Spinal cord (tissue), 10 donors: Measurements from ENCODE around the gene LIME1. TPM values are rescaled to one million over a fixed set of nuclear protein-coding genes. Genes with fewer than 3 reads are reported as not detected.
A peak's percentile ranks its signal among the peaks of the same experiment; 100 is the strongest.

Experiments used
- DNase-seq, 6 donors: peaks; one replicate each; pipeline versions ENCODE4 v3.0.0 to v3.0.0-alpha.2; 2013 to 2015; ENCODE audit warnings: low spot score in 6 of 6, low read depth in 4 of 6
- H3K27ac ChIP-seq: one replicate; pipeline ENCODE4 v1.5.1; 2013; ENCODE audit warnings: low read depth, low read length, control low read depth
- H3K27me3 ChIP-seq: one replicate; pipeline ENCODE4 v1.6.1; 2013; ENCODE audit warnings: low read length; ENCODE audit not compliant: control insufficient read depth, insufficient read depth
- H3K36me3 ChIP-seq: one replicate; pipeline ENCODE4 v1.6.1; 2013; ENCODE audit warnings: low read length; ENCODE audit not compliant: control insufficient read depth, insufficient read depth
- H3K4me1 ChIP-seq: one replicate; pipeline ENCODE4 v1.6.1; 2013; ENCODE audit warnings: low read length; ENCODE audit not compliant: control insufficient read depth, insufficient read depth
- H3K4me3 ChIP-seq: one replicate; pipeline ENCODE4 v1.5.1; 2013; ENCODE audit warnings: low read depth, low read length, control low read depth
- H3K9me3 ChIP-seq: one replicate; pipeline ENCODE4 v1.6.1; 2013; ENCODE audit warnings: low read length; ENCODE audit not compliant: control insufficient read depth, insufficient read depth
- WGBS: methylation state at CpG from one replicate; pipeline ENCODE4 v1.1.5; 2013; ENCODE audit warnings: missing lambda C conversion rate; ENCODE audit not compliant: insufficient coverage; 5-methylcytosine and 5-hydroxymethylcytosine counted together
- polyA plus RNA-seq, 2 donors: library from polyadenylated mRNA; unstranded; fragments of 120-200 nt; gene quantifications; one replicate each; pipeline ENCODE4 v1.2.1, GENCODE V29; 2013; ENCODE audit not compliant: insufficient read length in 2 of 2
- small RNA-seq: library from RNA; depleted of rRNA; stranded (forward); fragments of <200 nt; gene quantifications from one replicate; pipeline ENCODE3, GENCODE V24; 2014; ENCODE audit warnings: low replicate concordance
- total RNA-seq, 2 donors: library from RNA; depleted of rRNA in 1 of 2; stranded (reverse); fragments of 120-200 nt in 1 of 2; fragments of >200 nt in 1 of 2; gene quantifications; one replicate each; pipeline versions ENCODE4 v1.2.3 to v1.2.4, GENCODE V29; 2013 to 2014
- donor health status: healthy.

Gene LIME1
- total and polyA plus RNA-seq, 4 donors: 2.5 to 24.5 (median 14.7) TPM

DNA sequence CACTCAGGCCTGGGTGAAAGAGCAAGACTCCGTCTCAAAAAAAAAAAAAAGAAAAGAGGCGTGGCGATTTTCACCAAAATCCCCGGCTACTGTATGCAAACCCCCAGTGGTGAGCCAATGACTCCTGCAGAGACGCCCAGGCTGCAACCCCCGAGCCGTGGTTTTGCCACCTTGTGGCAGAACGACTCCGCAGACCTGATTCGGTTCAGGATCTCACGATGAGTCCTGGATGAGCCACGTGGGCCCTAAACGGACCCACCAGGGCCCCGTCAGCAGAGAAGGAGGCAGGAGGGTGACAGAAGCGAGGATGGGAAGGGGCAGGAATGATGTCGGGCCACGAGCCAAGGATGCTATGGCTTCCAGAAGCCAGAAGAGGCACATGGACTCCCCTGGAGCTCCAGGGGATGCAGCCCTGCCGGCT is 45.6 kb downstream of the LIME1 start:
- no peaks in the 10 kb centered on the region for H3K9me3 ChIP-seq
- H3K36me3 ChIP-seq: peaks cover 7% of the 10 kb centered on the region
- no peak for DNase-seq
- 85% methylated on average over 17 of the region's 18 CpGs for WGBS
- H3K27ac ChIP-seq: no peak overlapping the region
- H3K27me3 ChIP-seq: no peaks in the 10 kb centered on the region
- peaks cover 23% of the 10 kb centered on the region for H3K4me1 ChIP-seq
- H3K4me3 ChIP-seq: no peak overlapping the region

DNA sequence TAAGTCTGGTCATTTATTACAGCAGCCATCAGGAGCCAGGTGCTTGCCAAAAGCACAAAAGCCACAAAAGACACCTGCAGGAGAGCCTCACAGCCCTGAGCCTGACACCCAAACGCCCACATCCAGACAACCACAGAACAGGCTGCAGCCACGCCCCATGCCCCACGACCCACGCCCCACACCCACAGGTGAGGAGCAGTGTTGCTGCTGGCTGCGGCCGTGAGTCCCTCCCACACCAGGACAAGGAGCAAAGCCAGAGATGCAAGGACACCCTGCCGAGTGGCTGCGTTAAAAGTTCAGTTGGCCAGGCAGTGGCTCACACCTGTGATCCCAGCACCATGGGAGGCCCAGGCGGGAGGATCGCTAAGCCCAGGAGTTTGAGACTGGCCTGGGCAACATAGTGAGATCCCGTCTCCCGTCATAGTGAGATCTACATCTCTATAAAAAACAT is 46.1 kb downstream of the LIME1 start:
- no peaks in the 10 kb centered on the region for H3K9me3 ChIP-seq
- no peak overlapping the region for H3K4me3 ChIP-seq
- peaks cover 26% of the 10 kb centered on the region for H3K4me1 ChIP-seq
- DNase-seq: no peak
- WGBS: 94% methylated on average over 10 of the region's 12 CpGs
- no peak overlapping the region for H3K27ac ChIP-seq
- H3K27me3 ChIP-seq: no peaks in the 10 kb centered on the region
- peaks cover 10% of the 10 kb centered on the region for H3K36me3 ChIP-seq

DNA sequence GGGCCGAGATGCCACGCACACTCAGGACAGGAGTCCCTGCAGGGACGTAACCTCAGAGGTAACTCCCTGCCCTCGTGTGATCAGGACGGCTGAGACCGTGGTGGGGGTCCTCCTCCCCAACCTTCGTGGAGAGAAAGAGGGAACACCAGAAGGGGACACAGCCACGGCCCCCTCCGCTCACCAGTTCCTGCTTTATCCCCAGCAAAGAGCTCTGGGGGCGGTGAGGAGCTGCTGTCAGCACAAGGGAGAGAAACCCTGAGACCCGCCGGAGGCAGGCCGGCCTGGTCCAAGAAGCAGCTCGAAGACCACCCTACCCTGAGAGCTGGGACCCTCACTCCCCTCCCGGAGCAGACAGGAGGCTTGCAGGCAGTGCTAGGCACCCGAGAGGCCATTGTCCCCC is 47.5 kb downstream of the LIME1 start:
- peaks cover 26% of the 10 kb centered on the region for H3K4me1 ChIP-seq
- DNase-seq: no peak
- H3K27me3 ChIP-seq: no peaks in the 10 kb centered on the region
- peaks cover 13% of the 10 kb centered on the region for H3K36me3 ChIP-seq
- no peaks in the 10 kb centered on the region for H3K9me3 ChIP-seq
- 87% methylated on average over 15 of the region's 16 CpGs for WGBS
- H3K27ac ChIP-seq: no peak overlapping the region
- no peak overlapping the region for H3K4me3 ChIP-seq

DNA sequence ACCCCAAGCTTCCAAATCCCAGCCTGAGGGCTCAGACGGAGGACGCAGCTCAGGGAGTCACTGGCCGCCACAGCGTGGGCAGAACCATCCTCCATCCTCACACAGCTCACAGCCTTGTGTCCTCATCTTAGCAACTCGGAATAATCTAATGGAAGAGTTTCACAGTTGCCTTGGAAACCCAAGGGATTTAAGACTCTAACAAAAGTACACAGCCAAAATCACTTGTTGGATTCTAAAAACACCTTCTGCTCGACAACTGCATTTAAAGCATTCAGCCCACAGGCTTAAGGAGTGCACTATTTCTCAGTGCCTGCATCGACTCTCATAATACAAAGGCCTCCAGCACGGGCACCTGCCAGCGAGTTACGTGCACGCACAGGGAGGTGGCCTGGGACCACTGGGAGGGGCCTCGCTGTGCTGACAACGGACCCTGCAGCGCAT is 49.2 kb downstream of the LIME1 start:
- Histone ChIP-seq H3K27me3 (no peaks in the 10 kb centered on the region), H3K4me1 (peaks cover 26% of the 10 kb centered on the region), H3K27ac (no peak overlapping the region), H3K36me3 (peaks cover 30% of the 10 kb centered on the region), H3K9me3 (no peaks in the 10 kb centered on the region), H3K4me3 (no peak overlapping the region)
- WGBS: 45% methylated on average over 11 of the region's 14 CpGs
- DNase-seq: peak in 2 of 6 donors; percentile 13 to 72

DNA sequence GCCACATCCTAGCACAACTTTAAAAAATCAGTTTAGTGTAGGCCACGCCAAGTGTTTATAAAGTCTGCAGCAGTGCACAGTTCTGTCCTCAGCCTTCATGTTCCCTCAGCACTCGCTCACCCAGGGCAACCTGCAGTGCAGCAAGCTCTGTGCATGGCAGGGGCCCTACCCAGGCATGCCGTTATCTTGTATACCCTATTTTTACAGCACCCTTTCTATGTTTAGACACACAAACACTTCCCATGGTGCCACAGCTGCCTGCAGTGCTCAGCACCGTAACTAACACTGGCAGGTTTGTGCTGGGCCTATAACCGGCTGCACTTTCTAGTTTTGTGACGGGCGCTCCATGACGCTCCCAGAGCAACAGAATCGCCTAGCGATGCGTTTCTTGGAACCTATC is 50.8 kb downstream of the LIME1 start:
- no peak overlapping the region for H3K4me3 ChIP-seq
- DNase-seq: peak in 1 of 6 donors; percentile 2
- no peaks in the 10 kb centered on the region for H3K27me3 ChIP-seq
- no peak overlapping the region for H3K27ac ChIP-seq
- WGBS: 76% methylated on average over 10 of the region's 11 CpGs
- peaks cover 26% of the 10 kb centered on the region for H3K4me1 ChIP-seq
- H3K36me3 ChIP-seq: peaks cover 32% of the 10 kb centered on the region
- no peaks in the 10 kb centered on the region for H3K9me3 ChIP-seq

DNA sequence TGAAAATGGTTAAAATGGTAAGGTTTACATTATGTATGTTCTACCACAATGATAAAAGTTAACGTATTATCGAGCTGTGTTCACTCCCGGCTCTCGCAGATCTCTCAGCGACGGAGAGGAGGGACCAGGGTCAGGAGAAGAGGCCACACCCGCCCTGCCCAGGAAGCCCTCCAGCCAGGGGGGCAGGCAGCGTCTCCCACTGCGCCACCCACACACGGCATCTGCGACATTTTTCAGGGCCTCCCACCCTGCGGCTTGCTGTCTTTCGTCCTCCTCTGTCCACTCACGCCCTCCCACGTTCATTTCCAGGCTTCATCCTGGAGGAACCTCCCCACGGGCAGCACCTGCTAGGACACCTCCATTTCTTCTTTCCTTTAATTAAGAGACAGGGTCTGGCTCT is 51.3 kb downstream of the LIME1 start:
- Histone ChIP-seq H3K36me3 (peaks cover 28% of the 10 kb centered on the region), H3K27me3 (no peaks in the 10 kb centered on the region), H3K4me1 (peaks cover 26% of the 10 kb centered on the region), H3K9me3 (no peaks in the 10 kb centered on the region), H3K27ac (no peak overlapping the region), H3K4me3 (no peak overlapping the region)
- 83% methylated on average over 16 of the region's 16 CpGs for WGBS
- DNase-seq: no peak

Small RNA genes within 50 kb of the gene (small RNA-seq; reads per million reads assigned to genes)
- gene LIME1 (not detected), gene TNFRSF6B (not detected)

Other genes starting within 250 kb of the LIME1 start
- gene EEF1A2, start 237.6 kb upstream of the LIME1 start, total RNA-seq: 100 to 1,000 TPM in 1 of 2 donors, 10 to 100 TPM in 1; 79.9 to 188 TPM
- gene EEF1A2, start 237.6 kb upstream of the LIME1 start, polyA plus RNA-seq: 100 to 1,000 TPM; 674 to 690 TPM
- 10 to 100 TPM; 19.9 to 74.0 TPM for gene PPDPF, start 215.9 kb upstream of the LIME1 start, total RNA-seq
- 100 to 1,000 TPM; 458 to 467 TPM for gene PPDPF, start 215.9 kb upstream of the LIME1 start, polyA plus RNA-seq
- gene PTK6, start 199.3 kb upstream of the LIME1 start, total RNA-seq: under 1 TPM in 1 of 2 donors, not detected in 1; 0.06 TPM
- gene PTK6, start 199.3 kb upstream of the LIME1 start, polyA plus RNA-seq: 1 to 10 TPM; 1.1 to 2.1 TPM
- gene SRMS, start 188.9 kb upstream of the LIME1 start, total RNA-seq: not detected
- under 1 TPM; 0.22 to 0.42 TPM for gene SRMS, start 188.9 kb upstream of the LIME1 start, polyA plus RNA-seq
- 1 to 10 TPM; 1.0 to 1.1 TPM for gene FNDC11, start 182.5 kb upstream of the LIME1 start, total RNA-seq
- under 1 TPM; 0.93 to 0.99 TPM for gene FNDC11, start 182.5 kb upstream of the LIME1 start, polyA plus RNA-seq
- 1 to 10 TPM; 7.2 to 9.9 TPM for gene HELZ2, start 162.4 kb upstream of the LIME1 start, total RNA-seq
- 1 to 10 TPM; 6.1 to 6.8 TPM for gene HELZ2, start 162.4 kb upstream of the LIME1 start, polyA plus RNA-seq
- gene GMEB2, start 109.6 kb upstream of the LIME1 start, total RNA-seq: 1 to 10 TPM; 5.9 to 9.3 TPM
- gene GMEB2, start 109.6 kb upstream of the LIME1 start, polyA plus RNA-seq: 10 to 100 TPM; 11.1 to 12.0 TPM
- 100 to 1,000 TPM; 137 to 142 TPM for gene STMN3, start 83.2 kb upstream of the LIME1 start, total RNA-seq
- 100 to 1,000 TPM; 493 to 495 TPM for gene STMN3, start 83.2 kb upstream of the LIME1 start, polyA plus RNA-seq
- gene RTEL1, start 78.4 kb upstream of the LIME1 start, total RNA-seq: 10 to 100 TPM in 1 of 2 donors, 1 to 10 TPM in 1; 8.1 to 16.9 TPM
- gene RTEL1, start 78.4 kb upstream of the LIME1 start, polyA plus RNA-seq: 10 to 100 TPM; 21.6 to 29.6 TPM
- 1 to 10 TPM; 1.1 to 3.1 TPM for gene TNFRSF6B, start 40.0 kb upstream of the LIME1 start, total RNA-seq
- 1 to 10 TPM; 2.8 to 5.2 TPM for gene TNFRSF6B, start 40.0 kb upstream of the LIME1 start, polyA plus RNA-seq
- gene ARFRP1, start 28.7 kb upstream of the LIME1 start, total RNA-seq: 10 to 100 TPM; 19.5 to 46.6 TPM
- 10 to 100 TPM; 52.0 to 57.8 TPM for gene ARFRP1, start 28.7 kb upstream of the LIME1 start, polyA plus RNA-seq
- 10 to 100 TPM in 1 of 2 donors, 1 to 10 TPM in 1; 6.9 to 19.2 TPM for gene ZGPAT, start 28.6 kb upstream of the LIME1 start, total RNA-seq
- gene ZGPAT, start 28.6 kb upstream of the LIME1 start, polyA plus RNA-seq: 10 to 100 TPM; 26.9 to 34.6 TPM
- 10 to 100 TPM in 1 of 2 donors, 1 to 10 TPM in 1; 5.5 to 51.0 TPM for gene SLC2A4RG, start 3.1 kb downstream of the LIME1 start, total RNA-seq
- 10 to 100 TPM; 55.2 to 79.1 TPM for gene SLC2A4RG, start 3.1 kb downstream of the LIME1 start, polyA plus RNA-seq
- 10 to 100 TPM in 1 of 2 donors, 1 to 10 TPM in 1; 8.3 to 13.4 TPM for gene ZBTB46, start 94.6 kb downstream of the LIME1 start, total RNA-seq
- gene ZBTB46, start 94.6 kb downstream of the LIME1 start, polyA plus RNA-seq: 10 to 100 TPM in 1 of 2 donors, 1 to 10 TPM in 1; 9.7 to 13.0 TPM
- not detected for gene ABHD16B, start 124.8 kb downstream of the LIME1 start, total RNA-seq
- gene ABHD16B, start 124.8 kb downstream of the LIME1 start, polyA plus RNA-seq: not detected
- 10 to 100 TPM; 38.5 to 58.1 TPM for gene TPD52L2, start 128.6 kb downstream of the LIME1 start, total RNA-seq
- gene TPD52L2, start 128.6 kb downstream of the LIME1 start, polyA plus RNA-seq: 100 to 1,000 TPM in 1 of 2 donors, 10 to 100 TPM in 1; 81.7 to 109 TPM
- gene DNAJC5, start 158.5 kb downstream of the LIME1 start, total RNA-seq: 10 to 100 TPM; 59.4 to 80.6 TPM
- 100 to 1,000 TPM; 109 to 112 TPM for gene DNAJC5, start 158.5 kb downstream of the LIME1 start, polyA plus RNA-seq
- gene UCKL1, start 219.8 kb downstream of the LIME1 start, total RNA-seq: 10 to 100 TPM; 14.1 to 31.9 TPM
- 10 to 100 TPM; 56.5 to 83.7 TPM for gene UCKL1, start 219.8 kb downstream of the LIME1 start, polyA plus RNA-seq
- gene ZNF512B, start 233.3 kb downstream of the LIME1 start, total RNA-seq: 10 to 100 TPM; 10.6 to 24.2 TPM
- gene ZNF512B, start 233.3 kb downstream of the LIME1 start, polyA plus RNA-seq: 10 to 100 TPM; 43.7 to 44.7 TPM
- gene SAMD10, start 243.0 kb downstream of the LIME1 start, total RNA-seq: 1 to 10 TPM; 6.9 TPM
- gene SAMD10, start 243.0 kb downstream of the LIME1 start, polyA plus RNA-seq: 10 to 100 TPM; 41.3 to 42.9 TPM
- gene PRPF6, start 244.5 kb downstream of the LIME1 start, total RNA-seq: 10 to 100 TPM; 44.9 to 61.3 TPM
- 10 to 100 TPM; 89.2 to 92.4 TPM for gene PRPF6, start 244.5 kb downstream of the LIME1 start, polyA plus RNA-seq